Activated CD8-positive, alpha-beta memory T cell treated with anti-CD3 and anti-CD28 coated beads, Interleukin-2, amount 10 ng/mL, durations not matched to agents 7 days and 5 days (primary cell): ENCODE results near the gene SDC3. TPM values are rescaled to one million over a fixed set of nuclear protein-coding genes. Genes with fewer than 3 reads are reported as not detected.

ENCODE experiments used
- ATAC-seq: fragments of 150-1000 bp; cut with Tn5 transposase; one replicate; pipeline ENCODE4 v1.10.0; 2021; ENCODE audit warnings: moderate library complexity
- CTCF ChIA-PET: fragments of 350-600 bp; sonication (Branson Sonifier 250); formaldehyde crosslinking; loops from one replicate; lab custom pipeline; 2021; ENCODE audit warnings: antibody characterized with exemption; lab: Charles Lee
- DNase-seq: peaks from one replicate; pipeline ENCODE4 v3.0.0-alpha.2; 2020
- H3K27ac Mint-ChIP-seq: one replicate; pipeline ENCODE4 v1.8.0; 2021; ENCODE audit warnings: mild to moderate bottlenecking, mixed read lengths
- H3K27me3 Mint-ChIP-seq: one replicate; pipeline ENCODE4 v1.8.0; 2021; ENCODE audit warnings: mixed read lengths
- H3K36me3 Mint-ChIP-seq: one replicate; pipeline ENCODE4 v1.8.0; 2021; ENCODE audit warnings: mild to moderate bottlenecking, mixed read lengths
- H3K4me1 Mint-ChIP-seq: one replicate; pipeline ENCODE4 v1.8.0; 2021; ENCODE audit warnings: mixed read lengths
- H3K4me3 Mint-ChIP-seq: one replicate; pipeline ENCODE4 v1.8.0; 2021; ENCODE audit warnings: mild to moderate bottlenecking, moderate library complexity, mixed read lengths
- H3K9me3 Mint-ChIP-seq: one replicate; pipeline ENCODE4 v1.8.0; 2022; ENCODE audit warnings: low read depth, mixed read lengths
- total RNA-seq, 2 experiments: library from RNA; stranded (reverse); gene quantifications; one replicate each; pipeline ENCODE4 v1.2.3, GENCODE V29; 2021

The SDC3 gene
- total RNA-seq, 2 experiments from 2014 or later, result not detected

DNA sequence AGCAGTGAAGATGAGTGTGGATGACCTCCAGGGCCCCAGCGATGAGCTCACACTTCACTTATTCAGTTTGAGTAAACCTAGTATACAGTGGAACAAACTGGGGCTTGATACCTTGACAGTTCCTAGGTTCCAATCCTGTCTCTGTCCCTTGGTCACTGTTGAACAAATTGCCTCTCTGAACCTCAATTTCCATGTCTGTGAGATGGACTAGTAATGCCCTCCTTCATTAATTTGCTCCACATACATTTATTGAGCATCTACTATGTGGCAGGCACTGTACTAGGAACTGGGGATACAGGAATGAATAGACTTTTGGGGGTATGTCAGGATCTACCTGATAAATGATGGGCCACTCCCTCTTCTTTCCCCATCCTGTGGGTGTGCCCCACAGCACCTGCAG, 57.3 kb downstream of the SDC3 start:
- no peak overlapping the region for H3K27ac Mint-ChIP-seq
- CTCF ChIA-PET, result no interaction called here
- ATAC-seq, result no peak
- DNase-seq, result no peak
- H3K4me1 Mint-ChIP-seq, result peaks cover 1% of the 10 kb centered on the region
- H3K4me3 Mint-ChIP-seq, result no peak overlapping the region
- H3K36me3 Mint-ChIP-seq, result no peaks in the 10 kb centered on the region
- peaks cover 47% of the 10 kb centered on the region for H3K27me3 Mint-ChIP-seq
- H3K9me3 Mint-ChIP-seq, result no peaks in the 10 kb centered on the region

DNA sequence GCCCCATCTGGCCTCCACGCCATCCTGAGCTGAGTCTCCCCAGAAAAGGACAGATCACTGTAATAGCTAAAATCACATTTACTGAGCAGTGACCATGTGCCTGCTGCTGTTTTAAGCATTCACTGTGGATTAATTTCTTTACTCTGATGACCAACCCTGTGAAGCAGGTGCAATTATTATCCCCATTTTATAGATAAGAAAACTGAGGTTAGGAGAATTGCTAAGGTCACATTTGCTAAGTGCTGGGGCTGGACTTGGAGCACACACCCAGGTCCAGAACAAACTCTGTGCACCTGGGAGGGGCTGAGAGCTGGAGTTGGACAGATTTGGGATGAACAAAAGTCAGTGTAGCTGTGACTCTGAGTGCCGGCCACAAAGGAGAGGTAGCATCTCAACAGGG, 58.0 kb downstream of the SDC3 start:
- H3K27me3 Mint-ChIP-seq, result peaks cover 53% of the 10 kb centered on the region
- CTCF ChIA-PET, result no interaction called here
- no peak for DNase-seq

DNA sequence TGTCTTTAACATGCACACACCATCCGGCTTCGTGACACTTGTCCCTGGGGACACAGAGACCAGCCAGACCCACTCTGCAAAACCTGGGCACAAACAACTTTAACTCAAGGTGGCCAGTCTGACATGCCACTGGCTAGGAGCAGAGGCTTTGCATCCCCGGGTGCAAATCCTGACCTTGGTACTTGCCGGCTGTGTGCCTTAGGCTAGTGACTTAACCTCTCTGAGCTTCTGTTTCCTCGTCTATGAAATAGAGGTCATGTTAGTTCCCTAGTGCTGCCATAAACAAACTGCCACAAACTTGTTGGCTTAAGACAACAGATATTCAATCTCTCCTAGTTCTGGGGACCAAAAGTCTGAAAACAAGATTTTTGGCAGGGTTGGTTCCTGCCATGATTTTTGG, 60.4 kb downstream of the SDC3 start:
- Mint-ChIP-seq H3K36me3 (no peaks in the 10 kb centered on the region), H3K27me3 (peaks cover 58% of the 10 kb centered on the region), H3K9me3 (no peaks in the 10 kb centered on the region), H3K27ac (no peak overlapping the region), H3K4me3 (no peak overlapping the region), H3K4me1 (no peaks in the 10 kb centered on the region)
- ATAC-seq (no peak), DNase-seq (no peak)
- CTCF ChIA-PET, result interaction anchor here (0.8 kb wide), 1 partner anchor 46 kb away, joined by 3 read pairs; no protein-coding TSS in a partner anchor

More for the DNA sequence above, 58.0 kb downstream of the SDC3 start:
- Mint-ChIP-seq H3K36me3 (no peaks in the 10 kb centered on the region), H3K27ac (no peak overlapping the region), H3K9me3 (no peaks in the 10 kb centered on the region), H3K4me1 (peaks cover 1% of the 10 kb centered on the region), H3K4me3 (no peak overlapping the region)
- ATAC-seq, result no peak

DNA sequence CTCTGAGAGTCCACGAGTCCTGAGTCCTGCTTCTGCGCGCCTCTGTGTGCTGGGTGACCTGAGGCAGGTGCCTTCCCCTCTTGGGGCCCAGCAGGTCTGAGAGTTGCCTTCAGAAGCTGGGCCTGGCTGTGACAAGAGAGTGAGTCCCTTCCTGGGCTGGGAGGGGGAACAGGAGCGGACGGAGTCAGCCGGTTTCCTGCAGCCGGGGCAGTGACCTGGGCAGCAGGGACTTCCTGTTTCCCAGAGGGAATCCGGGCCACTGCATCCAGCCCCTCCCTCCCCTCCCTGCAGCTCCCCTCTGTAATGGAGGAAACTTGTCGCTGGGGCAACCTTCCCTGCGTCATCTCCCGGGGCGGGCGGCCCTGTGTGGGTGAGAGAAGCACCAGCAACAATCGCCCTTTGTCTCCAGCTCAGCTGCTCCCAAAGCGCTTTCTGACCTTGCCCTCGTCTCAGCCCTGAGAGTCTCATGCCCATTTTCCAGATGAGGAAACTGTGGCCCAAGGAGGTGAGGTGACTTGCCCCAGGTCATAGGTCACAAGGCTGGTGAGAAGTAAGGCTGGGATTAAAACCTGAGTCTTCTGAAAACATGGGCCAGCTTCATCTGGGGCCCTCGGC, 61.1 kb downstream of the SDC3 start:
- H3K4me3 Mint-ChIP-seq, result no peak overlapping the region
- ATAC-seq (no peak), DNase-seq (no peak)
- H3K4me1 Mint-ChIP-seq, result no peaks in the 10 kb centered on the region
- H3K27ac Mint-ChIP-seq, result no peak overlapping the region
- no peaks in the 10 kb centered on the region for H3K36me3 Mint-ChIP-seq
- H3K27me3 Mint-ChIP-seq, result peaks cover 64% of the 10 kb centered on the region
- H3K9me3 Mint-ChIP-seq, result no peaks in the 10 kb centered on the region
- CTCF ChIA-PET, result no interaction called here

DNA sequence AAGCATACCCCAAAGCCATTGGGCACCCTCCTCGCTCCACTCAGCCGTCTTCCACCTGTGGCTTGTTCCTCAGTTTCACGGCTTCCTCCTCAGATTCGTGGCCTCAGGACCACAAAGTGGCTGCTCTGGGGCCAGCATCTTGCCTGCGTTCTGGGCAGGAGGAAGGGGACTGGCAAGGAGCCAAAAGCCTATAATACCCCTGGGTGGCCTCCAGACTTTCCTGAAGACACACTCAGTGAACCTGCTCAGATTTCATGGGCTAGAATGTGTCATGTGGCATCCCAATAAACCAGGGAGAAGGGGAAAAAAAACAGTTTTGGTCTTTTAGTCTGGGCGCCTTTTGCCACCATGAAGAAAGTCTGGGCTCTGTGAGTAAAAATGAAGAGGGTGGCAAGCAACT, 62.0 kb downstream of the SDC3 start:
- CTCF ChIA-PET, result no interaction called here
- no peak overlapping the region for H3K4me3 Mint-ChIP-seq
- no peaks in the 10 kb centered on the region for H3K36me3 Mint-ChIP-seq
- H3K9me3 Mint-ChIP-seq, result no peaks in the 10 kb centered on the region
- DNase-seq (no peak), ATAC-seq (no peak)
- H3K4me1 Mint-ChIP-seq, result no peaks in the 10 kb centered on the region
- H3K27ac Mint-ChIP-seq, result no peak overlapping the region
- peaks cover 70% of the 10 kb centered on the region for H3K27me3 Mint-ChIP-seq

DNA sequence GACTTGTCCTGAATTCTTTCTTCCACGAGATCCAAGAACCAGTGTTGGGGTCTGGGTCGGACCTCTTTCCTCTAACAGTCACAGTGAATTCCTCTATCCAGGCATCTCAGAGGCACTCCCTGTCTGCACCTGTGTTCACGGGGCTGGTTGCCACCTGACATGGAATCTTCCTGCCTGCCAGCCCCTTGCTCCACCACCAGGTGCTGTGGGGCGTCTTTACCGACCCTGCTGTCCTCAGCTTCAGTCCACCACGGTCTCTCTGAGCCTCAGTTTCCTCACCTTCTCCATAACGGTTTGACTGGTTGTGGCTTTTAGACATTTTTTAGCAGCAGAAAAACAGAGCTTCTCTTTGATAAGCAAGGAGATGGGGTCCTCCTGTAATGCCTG, 62.7 kb downstream of the SDC3 start:
- no peak for DNase-seq
- Mint-ChIP-seq H3K27me3 (peaks cover 77% of the 10 kb centered on the region), H3K4me1 (no peaks in the 10 kb centered on the region), H3K4me3 (no peak overlapping the region), H3K36me3 (no peaks in the 10 kb centered on the region), H3K9me3 (no peaks in the 10 kb centered on the region), H3K27ac (no peak overlapping the region)
- ATAC-seq, result no peak
- CTCF ChIA-PET, result no interaction called here

DNA sequence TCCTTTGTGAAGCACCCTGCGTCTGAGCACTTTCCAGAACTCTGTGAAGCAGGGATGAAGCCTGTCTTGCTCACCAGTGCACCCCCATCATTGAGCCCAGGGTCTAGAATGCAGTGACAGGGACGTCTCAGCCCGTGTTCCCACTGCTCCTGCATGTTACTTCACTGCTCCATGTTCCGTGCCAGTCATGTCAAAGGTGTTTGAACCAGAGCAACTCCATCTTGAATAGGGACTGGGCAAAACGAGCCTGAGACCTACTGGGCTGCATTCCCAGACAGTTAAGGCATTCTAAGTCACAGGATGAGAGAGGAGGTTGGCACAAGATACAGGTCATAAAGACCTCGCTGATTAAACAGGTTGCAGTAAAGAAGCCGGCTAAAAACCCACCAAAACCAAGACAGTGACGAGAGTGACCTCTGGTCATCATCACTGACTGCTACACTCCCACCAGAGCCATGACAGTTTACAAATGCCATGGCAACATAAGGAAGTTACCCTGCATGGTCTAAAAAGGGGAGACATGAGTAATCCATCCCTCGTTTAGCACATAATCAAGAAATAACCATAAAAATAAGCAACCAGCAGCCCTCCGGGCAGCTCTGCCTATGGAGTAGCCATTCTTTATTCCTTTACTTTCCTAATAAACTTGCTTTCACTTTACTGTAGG, 63.2 kb downstream of the SDC3 start:
- H3K4me3 Mint-ChIP-seq, result no peak overlapping the region
- no peaks in the 10 kb centered on the region for H3K36me3 Mint-ChIP-seq
- ATAC-seq, result no peak
- H3K27ac Mint-ChIP-seq, result no peak overlapping the region
- peaks cover 80% of the 10 kb centered on the region for H3K27me3 Mint-ChIP-seq
- no peaks in the 10 kb centered on the region for H3K4me1 Mint-ChIP-seq
- CTCF ChIA-PET, result no interaction called here
- no peaks in the 10 kb centered on the region for H3K9me3 Mint-ChIP-seq
- DNase-seq, result no peak

DNA sequence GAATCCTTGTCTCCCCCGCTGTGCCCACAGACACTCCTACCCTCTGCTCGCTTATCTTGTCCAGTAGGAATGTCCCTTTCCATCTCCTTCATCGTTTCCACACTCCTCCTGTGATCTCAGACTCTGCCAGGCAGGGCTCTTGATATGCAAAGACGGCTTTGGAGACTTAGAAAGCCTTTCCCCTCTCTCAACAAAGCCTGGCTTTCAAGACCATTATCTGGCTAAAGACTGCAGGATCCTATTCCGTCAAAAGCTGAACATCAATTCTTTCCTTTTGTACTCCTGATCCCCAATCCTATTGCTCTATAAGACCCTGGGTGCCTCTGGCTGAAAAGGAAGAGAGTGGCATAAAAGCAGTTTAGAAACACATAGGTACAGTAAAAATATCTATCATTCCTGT, 63.9 kb downstream of the SDC3 start:
- H3K4me1 Mint-ChIP-seq, result no peaks in the 10 kb centered on the region
- CTCF ChIA-PET, result no interaction called here
- H3K27me3 Mint-ChIP-seq, result peaks cover 77% of the 10 kb centered on the region
- DNase-seq (no peak), ATAC-seq (no peak)
- no peaks in the 10 kb centered on the region for H3K36me3 Mint-ChIP-seq
- H3K4me3 Mint-ChIP-seq, result no peak overlapping the region
- no peak overlapping the region for H3K27ac Mint-ChIP-seq
- no peaks in the 10 kb centered on the region for H3K9me3 Mint-ChIP-seq

DNA sequence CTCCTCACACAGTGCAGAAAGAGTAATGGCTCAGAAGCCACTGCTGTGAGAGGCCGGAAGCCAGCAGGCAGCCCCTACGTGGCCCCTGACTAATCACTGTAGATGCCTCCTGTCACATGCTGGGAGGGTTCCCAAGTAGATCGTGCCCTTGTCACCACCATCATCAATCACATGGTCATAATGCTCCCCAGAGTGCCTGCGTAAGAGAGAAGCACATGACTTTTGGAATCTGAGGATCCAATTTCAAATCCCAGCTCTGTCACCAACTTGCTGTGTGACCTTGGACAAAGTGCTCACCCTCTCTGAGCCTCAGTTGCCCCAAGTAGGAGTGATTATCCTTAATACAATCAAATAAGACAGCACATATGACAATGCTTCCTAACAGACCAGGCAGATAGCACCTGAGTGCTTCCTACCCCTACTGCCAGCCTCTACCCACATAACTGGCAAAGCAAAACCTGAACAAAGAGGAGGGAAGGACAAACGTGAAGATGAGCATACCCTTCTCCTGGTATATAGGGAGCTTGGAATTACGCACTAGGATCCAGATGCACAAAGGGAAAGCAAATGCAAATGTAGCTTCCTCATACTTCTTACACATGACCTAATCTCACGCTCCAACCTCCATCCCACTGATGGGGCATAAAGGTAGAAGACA, 65.7 kb downstream of the SDC3 start:
- H3K4me1 Mint-ChIP-seq, result no peaks in the 10 kb centered on the region
- H3K9me3 Mint-ChIP-seq, result no peaks in the 10 kb centered on the region
- CTCF ChIA-PET, result interaction anchor here (0.7 kb wide), 1 partner anchor 104 kb away, joined by 4 read pairs; no protein-coding TSS in a partner anchor
- H3K36me3 Mint-ChIP-seq, result no peaks in the 10 kb centered on the region
- H3K4me3 Mint-ChIP-seq, result no peak overlapping the region
- DNase-seq (no peak), ATAC-seq (no peak)
- peaks cover 72% of the 10 kb centered on the region for H3K27me3 Mint-ChIP-seq
- H3K27ac Mint-ChIP-seq, result no peak overlapping the region

DNA sequence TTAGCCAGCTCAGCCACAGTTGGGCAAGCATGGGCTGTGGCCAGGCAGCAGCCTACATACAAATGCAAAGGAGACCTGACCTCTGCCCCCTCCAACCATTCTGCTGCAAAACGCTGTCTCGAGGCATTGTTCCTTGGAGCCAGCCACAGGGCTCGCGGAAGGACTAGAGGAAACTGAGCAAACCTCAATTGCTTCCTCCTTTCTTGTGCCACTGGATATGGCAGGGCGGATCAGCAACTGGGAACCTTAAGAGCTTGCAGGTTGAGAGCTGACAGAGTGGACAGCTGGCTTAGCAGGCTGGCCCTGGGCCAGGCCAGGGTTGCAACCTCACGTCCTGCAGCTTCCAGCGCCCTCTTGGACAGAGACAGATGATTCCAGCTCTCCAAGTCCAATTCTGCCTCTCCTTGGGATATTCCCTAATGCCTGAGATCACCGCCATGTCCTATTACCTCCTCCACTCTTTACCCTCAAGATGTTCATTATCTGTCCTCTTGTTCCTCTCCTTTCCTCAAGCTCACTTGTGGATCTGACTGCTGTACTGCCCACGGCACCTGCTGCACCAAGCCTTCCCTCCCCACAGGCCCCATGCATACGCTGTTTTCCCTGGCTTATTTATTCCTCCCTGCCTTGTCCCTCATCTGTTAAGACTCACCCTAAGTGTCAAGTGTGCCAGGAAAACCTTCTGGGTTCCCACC, 67.5 kb downstream of the SDC3 start:
- Mint-ChIP-seq H3K4me3 (no peak overlapping the region), H3K9me3 (no peaks in the 10 kb centered on the region), H3K27me3 (peaks cover 74% of the 10 kb centered on the region), H3K36me3 (no peaks in the 10 kb centered on the region), H3K4me1 (no peaks in the 10 kb centered on the region), H3K27ac (no peak overlapping the region)
- ATAC-seq (no peak), DNase-seq (no peak)
- CTCF ChIA-PET, result interaction anchor here (0.6 to 1.3 kb wide), 3 partner anchors 8 to 42 kb away, joined by 3 to 5 read pairs (median 3); no protein-coding TSS in a partner anchor

DNA sequence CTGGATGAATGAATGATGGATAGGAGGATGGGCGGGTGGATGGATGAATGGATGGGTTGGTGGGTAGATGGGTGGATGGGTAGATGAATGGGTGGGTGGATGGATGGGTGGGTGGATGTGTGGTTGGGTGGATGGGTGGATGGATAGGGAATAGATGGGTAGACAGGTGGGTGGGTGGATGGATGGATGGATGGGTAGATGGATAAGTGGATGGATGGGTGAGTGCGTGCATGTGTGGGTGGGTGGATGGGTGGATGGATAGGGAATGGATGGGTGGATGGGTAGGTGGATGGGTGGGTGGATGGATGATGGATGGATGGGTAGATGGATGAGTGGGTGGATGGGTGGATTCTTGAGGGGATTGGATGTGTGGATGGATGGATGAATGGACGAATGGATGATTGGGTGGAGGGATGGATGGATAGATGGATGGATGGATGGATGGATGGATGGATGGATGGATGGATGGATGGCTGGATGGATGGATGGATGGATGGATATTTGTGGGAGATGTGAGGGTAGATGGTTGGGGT, 68.7 kb downstream of the SDC3 start:
- no peaks in the 10 kb centered on the region for H3K9me3 Mint-ChIP-seq
- H3K4me3 Mint-ChIP-seq, result no peak overlapping the region
- no peaks in the 10 kb centered on the region for H3K36me3 Mint-ChIP-seq
- H3K27me3 Mint-ChIP-seq, result peaks cover 66% of the 10 kb centered on the region
- CTCF ChIA-PET, result no interaction called here
- H3K27ac Mint-ChIP-seq, result no peak overlapping the region
- DNase-seq (no peak), ATAC-seq (no peak)
- no peaks in the 10 kb centered on the region for H3K4me1 Mint-ChIP-seq

DNA sequence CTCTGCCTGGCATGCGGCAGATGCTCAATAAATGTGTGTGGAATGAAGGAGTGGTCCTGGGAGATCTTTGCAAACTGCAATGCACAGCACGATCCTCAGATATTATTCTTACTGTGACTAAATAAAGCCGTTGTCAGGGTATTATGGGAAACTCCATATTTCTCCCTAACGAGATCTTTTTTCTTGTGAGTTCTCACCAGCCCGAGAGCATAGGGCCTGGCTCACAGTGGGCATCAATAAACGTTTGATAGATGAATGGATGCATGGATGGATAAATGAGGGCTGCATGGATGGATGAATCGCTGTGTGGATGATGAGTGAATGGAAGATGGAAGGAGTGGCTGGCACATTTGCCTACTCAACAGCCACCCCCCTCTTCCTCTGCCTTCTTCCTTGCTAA, 69.6 kb downstream of the SDC3 start:
- H3K36me3 Mint-ChIP-seq, result no peaks in the 10 kb centered on the region
- no peaks in the 10 kb centered on the region for H3K4me1 Mint-ChIP-seq
- DNase-seq (no peak), ATAC-seq (no peak)
- CTCF ChIA-PET, result no interaction called here
- H3K27ac Mint-ChIP-seq, result no peak overlapping the region
- no peak overlapping the region for H3K4me3 Mint-ChIP-seq
- H3K27me3 Mint-ChIP-seq, result peaks cover 65% of the 10 kb centered on the region
- H3K9me3 Mint-ChIP-seq, result no peaks in the 10 kb centered on the region

DNA sequence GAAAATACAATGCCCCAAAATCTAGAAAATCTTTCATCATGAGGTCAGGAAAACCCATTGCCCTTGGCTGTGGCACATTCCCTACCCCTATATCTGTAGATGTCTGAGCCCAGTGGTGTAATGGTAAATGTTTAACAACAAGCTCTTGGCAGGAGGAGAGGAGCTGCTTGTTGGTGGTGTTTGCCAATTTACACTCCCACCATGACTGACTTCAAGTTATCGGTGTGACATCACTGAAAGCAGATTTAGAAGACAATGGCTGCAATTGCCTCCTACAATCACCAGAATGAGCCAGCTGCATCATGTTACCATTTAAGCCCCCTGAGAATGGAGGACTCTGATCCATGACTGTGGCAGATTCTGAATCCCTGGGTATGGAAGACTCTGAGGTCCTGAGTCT, 70.9 kb downstream of the SDC3 start:
- no peaks in the 10 kb centered on the region for H3K4me1 Mint-ChIP-seq
- ATAC-seq, result no peak
- CTCF ChIA-PET, result no interaction called here
- no peaks in the 10 kb centered on the region for H3K36me3 Mint-ChIP-seq
- H3K27ac Mint-ChIP-seq, result no peak overlapping the region
- no peak overlapping the region for H3K4me3 Mint-ChIP-seq
- no peak for DNase-seq
- H3K9me3 Mint-ChIP-seq, result no peaks in the 10 kb centered on the region
- peaks cover 67% of the 10 kb centered on the region for H3K27me3 Mint-ChIP-seq
